K562 (cell line): ENCODE measurements around the gene IFNGR2. TPM values are rescaled to one million over a fixed set of nuclear protein-coding genes. Genes with fewer than 3 reads are reported as not detected.
A peak's percentile ranks its signal among the peaks of the same experiment; 100 is the strongest.

Experiments used
- CEBPB ChIP-seq: fragments of 450-650 bp; IDR thresholded peaks from 2 replicates; pipeline ENCODE4 v1.6.1; 2016; ENCODE audit warnings: missing genetic modification characterization, missing compliant biosample characterization
- ELF4 ChIP-seq: fragments of 450-650 bp; formaldehyde crosslinking; IDR thresholded peaks from 2 replicates; pipeline ENCODE4 v1.4.0; 2022; ENCODE audit warnings: missing genetic modification characterization
- FOXA1 ChIP-seq: fragments of 450-650 bp; IDR thresholded peaks from 2 replicates; pipeline ENCODE4 v1.6.1; 2016; ENCODE audit warnings: mild to moderate bottlenecking, borderline replicate concordance
- FOXJ3 ChIP-seq: sonication (generic); formaldehyde crosslinking; IDR thresholded peaks from 2 replicates; pipeline ENCODE4 v1.4.0; 2020; ENCODE audit warnings: mild to moderate bottlenecking, missing genetic modification reagents
- GATAD2B ChIP-seq: fragments of 450-650 bp; IDR thresholded peaks from 2 replicates; pipeline ENCODE4 v1.6.1; 2017; ENCODE audit warnings: mild to moderate bottlenecking, borderline replicate concordance
- MITF ChIP-seq: IDR thresholded peaks from 2 replicates; pipeline ENCODE4 v1.6.1; 2014; ENCODE audit warnings: antibody characterized with exemption
- NFYB ChIP-seq: IDR thresholded peaks from 2 replicates; pipeline ENCODE4 v1.6.1; 2011; ENCODE audit warnings: mild to moderate bottlenecking, moderate library complexity; ENCODE audit not compliant: insufficient read length; ENCODE audit errors: extremely low read depth
- NONO ChIP-seq, 2 experiments: fragments of 200-400 bp in 1 of 2; fragments of 450-650 bp in 1 of 2; formaldehyde crosslinking in 1 of 2; IDR thresholded peaks; 2 replicates each; pipeline ENCODE4 v1.6.1; 2017; ENCODE audit warnings: low read depth in 2 of 2, mild to moderate bottlenecking in 2 of 2, moderate library complexity in 2 of 2, low read length in 1 of 2
- NR4A1 ChIP-seq, 2 experiments: fragments of 250-450 bp in 1 of 2; fragments of 450-650 bp in 1 of 2; sonication (Bioruptor Pico) in 1 of 2; IDR thresholded peaks; 2 replicates each; pipeline versions ENCODE4 v1.4.0 to v1.6.1; 2016 to 2020; ENCODE audit warnings: mild to moderate bottlenecking in 2 of 2, missing compliant biosample characterization in 1 of 2, missing genetic modification characterization in 1 of 2, moderate library complexity in 1 of 2
- SMAD2 ChIP-seq: fragments of 150-350 bp; IDR thresholded peaks from 2 replicates; pipeline ENCODE4 v1.6.1; 2014; ENCODE audit warnings: low read depth, mild to moderate bottlenecking, low read length
- SRF ChIP-seq, 2 experiments: fragments of 250-450, 450-650 bp in 1 of 2; sonication (Bioruptor Pico) in 1 of 2; sonication (generic) in 1 of 2; formaldehyde crosslinking; IDR thresholded peaks; 2 replicates each; pipeline versions ENCODE4 v1.5.0 to v1.5.1; 2020 to 2022; ENCODE audit warnings: mild to moderate bottlenecking in 1 of 2, missing genetic modification reagents in 1 of 2
- TGIF2 ChIP-seq: sonication (generic); formaldehyde crosslinking; IDR thresholded peaks from 2 replicates; pipeline ENCODE4 v1.8.1; 2022; ENCODE audit warnings: mild to moderate bottlenecking, missing genetic modification reagents, moderate library complexity
- U2AF1 ChIP-seq: fragments of 200-400 bp; formaldehyde crosslinking; optimal IDR thresholded peaks from 2 replicates; pipeline ENCODE3; 2017; ENCODE audit warnings: mild to moderate bottlenecking, low read depth, low read length, moderate library complexity
- ZEB2 ChIP-seq: fragments of 450-650 bp; IDR thresholded peaks from 2 replicates; pipeline ENCODE4 v1.6.1; 2016
- ZFX ChIP-seq: sonication (generic); formaldehyde crosslinking; IDR thresholded peaks from 2 replicates; pipeline ENCODE4 v1.8.0; 2022; ENCODE audit warnings: mild to moderate bottlenecking, missing genetic modification reagents, moderate library complexity
- ZMIZ1 ChIP-seq, 2 experiments: fragments of 150-350 bp in 1 of 2; IDR thresholded peaks; 2 replicates each; pipeline ENCODE4 v1.6.1; 2012 to 2016; ENCODE audit warnings: low read depth in 2 of 2, low read length in 2 of 2, mild to moderate bottlenecking in 1 of 2, moderate library complexity in 1 of 2
- ZNF518B ChIP-seq: fragments of 250-450 bp; sonication (Bioruptor Pico); IDR thresholded peaks from 2 replicates; pipeline ENCODE4 v1.5.0; 2021; ENCODE audit warnings: mild to moderate bottlenecking, moderate library complexity
- polyA plus RNA-seq, 8 experiments: library from polyadenylated mRNA; depleted of rRNA in 4 of 8; stranded (reverse) in 5 of 8; unstranded in 3 of 8; fragments of >200 nt; fragmentation: Nextera tagmentation in 2 of 8; fragmentation: Illumina TruSeq in 1 of 8; extraction: Ambion mirVana in 2 of 8; extraction: Trizol in 1 of 8; gene quantifications; 2 replicates each; pipeline versions ENCODE4 v1.2.1 to v1.2.3, GENCODE V29; 2011 to 2014; ENCODE audit warnings: inconsistent platforms in 1 of 8, missing spikeins in 1 of 8
- total RNA-seq, 7 experiments: library from RNA; depleted of rRNA in 6 of 7; stranded (reverse); fragments of >200 nt in 6 of 7; fragmentation: Illumina TruSeq in 2 of 7; extraction: Trizol in 2 of 7; gene quantifications; 2 replicates each; pipeline versions ENCODE4 v1.2.1 to v1.2.3, GENCODE V29; 2011 to 2021; ENCODE audit warnings: low replicate concordance in 1 of 7

The IFNGR2 gene
- total and polyA plus RNA-seq, 9 of the 15 experiments (the other 6 are each of a cell fraction or from before 2014, with no cell fraction given): 6.7 to 58.0 (median 28.5) TPM

GRCh38 chr21:33479679-33480480, 76.7 kb downstream of the IFNGR2 start, which contains the start of gene TMEM50B (continued):
- no peak for TF ChIP-seq U2AF1
- no peak for TF ChIP-seq CEBPB (tag)
- peak; percentile 11 for TF ChIP-seq NFYB
- TF ChIP-seq FOXA1: no peak
- peak; percentile 38; the same call in 1 of the 2 replicates for TF ChIP-seq ZEB2
- peak in 1 of 2 experiments; percentile 70; a peak in 2 of 4 replicates for TF ChIP-seq SRF (CRISPR knock-in tag; IDR thresholded peaks at IDR 0.05)
- TF ChIP-seq FOXJ3 (CRISPR knock-in tag): no peak
- TF ChIP-seq NONO (IDR thresholded peaks at IDR 0.05; ENCODE audit: low read depth in 2 of 2, low read length in 1 of 2): peak; percentile 51 to 94; a peak in 2 of 4 replicates
- 0 out of 2 replicates have a peak, but pooled peaks have one; percentile 58 for TF ChIP-seq GATAD2B
- TF ChIP-seq SMAD2: no peak
- peak in 1 of 2 experiments; percentile 21; a peak in 1 of 4 replicates for TF ChIP-seq ZMIZ1 (IDR thresholded peaks at IDR 0.05; ENCODE audit: low read depth in 2 of 2, low read length in 2 of 2)
- TF ChIP-seq ZNF518B (CRISPR knock-in tag): no peak
- TF ChIP-seq ELF4 (CRISPR knock-in tag): no peak
- TF ChIP-seq TGIF2 (CRISPR knock-in tag): no peak; the same call in 1 of the 2 replicates
- peak; percentile 95 for TF ChIP-seq ZFX (CRISPR knock-in tag)
- no peak for TF ChIP-seq NR4A1 (CRISPR knock-in tag; IDR thresholded peaks at IDR 0.05)
- no peak for TF ChIP-seq NR4A1 (tag; IDR thresholded peaks at IDR 0.05)
- TF ChIP-seq MITF: 0 out of 2 replicates have a peak, but pooled peaks have one; percentile 23
